VCaP (cell line): ENCODE results near the gene CENPA.

Experiments
- H3K27ac ChIP-seq: fragments of 450-650 bp; 2 replicates; pipeline ENCODE4 v1.5.1; 2017
- TF ChIP-seq, protein P1 (sequence below): fragments of 450-650 bp; conservative IDR thresholded peaks from 2 replicates; pipeline ENCODE4 v1.5.1; 2017; ENCODE audit warnings: mild to moderate bottlenecking, moderate library complexity

CENPA gene

DNA sequence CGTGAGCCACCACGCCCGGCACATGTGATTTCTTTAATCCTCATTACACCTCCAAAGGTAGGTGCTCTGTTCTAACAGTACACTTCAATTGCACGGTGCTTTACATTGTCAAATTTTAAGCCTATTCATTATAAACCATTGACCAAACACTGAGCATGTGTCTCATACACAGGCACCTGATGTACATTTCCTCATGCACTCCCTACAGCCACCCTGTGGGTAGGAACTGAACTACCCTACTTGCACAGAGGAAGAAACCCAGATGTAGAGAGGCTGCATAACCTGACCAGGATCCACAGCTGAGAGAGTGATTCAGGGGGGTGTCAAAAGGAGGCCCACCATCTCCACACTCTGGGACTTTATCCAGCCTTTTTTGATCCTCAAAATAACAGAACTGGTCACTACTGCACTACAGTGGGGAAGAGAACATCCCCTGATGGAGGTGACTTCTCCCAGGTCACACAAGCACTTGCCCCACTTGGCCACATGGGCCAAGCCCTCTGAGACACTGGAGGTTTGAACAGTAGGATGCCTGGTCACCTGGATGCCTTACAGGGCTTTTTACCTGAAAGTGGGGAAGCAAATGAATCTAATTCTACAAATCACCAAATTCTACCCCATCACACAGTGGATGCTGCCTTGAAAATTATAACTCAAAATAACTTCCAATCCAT is 55.2 kb downstream of the CENPA start:
- TF ChIP-seq, protein P1, sequence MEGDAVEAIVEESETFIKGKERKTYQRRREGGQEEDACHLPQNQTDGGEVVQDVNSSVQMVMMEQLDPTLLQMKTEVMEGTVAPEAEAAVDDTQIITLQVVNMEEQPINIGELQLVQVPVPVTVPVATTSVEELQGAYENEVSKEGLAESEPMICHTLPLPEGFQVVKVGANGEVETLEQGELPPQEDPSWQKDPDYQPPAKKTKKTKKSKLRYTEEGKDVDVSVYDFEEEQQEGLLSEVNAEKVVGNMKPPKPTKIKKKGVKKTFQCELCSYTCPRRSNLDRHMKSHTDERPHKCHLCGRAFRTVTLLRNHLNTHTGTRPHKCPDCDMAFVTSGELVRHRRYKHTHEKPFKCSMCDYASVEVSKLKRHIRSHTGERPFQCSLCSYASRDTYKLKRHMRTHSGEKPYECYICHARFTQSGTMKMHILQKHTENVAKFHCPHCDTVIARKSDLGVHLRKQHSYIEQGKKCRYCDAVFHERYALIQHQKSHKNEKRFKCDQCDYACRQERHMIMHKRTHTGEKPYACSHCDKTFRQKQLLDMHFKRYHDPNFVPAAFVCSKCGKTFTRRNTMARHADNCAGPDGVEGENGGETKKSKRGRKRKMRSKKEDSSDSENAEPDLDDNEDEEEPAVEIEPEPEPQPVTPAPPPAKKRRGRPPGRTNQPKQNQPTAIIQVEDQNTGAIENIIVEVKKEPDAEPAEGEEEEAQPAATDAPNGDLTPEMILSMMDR: peak; percentile 63
- H3K27ac ChIP-seq: no peak overlapping the region

DNA sequence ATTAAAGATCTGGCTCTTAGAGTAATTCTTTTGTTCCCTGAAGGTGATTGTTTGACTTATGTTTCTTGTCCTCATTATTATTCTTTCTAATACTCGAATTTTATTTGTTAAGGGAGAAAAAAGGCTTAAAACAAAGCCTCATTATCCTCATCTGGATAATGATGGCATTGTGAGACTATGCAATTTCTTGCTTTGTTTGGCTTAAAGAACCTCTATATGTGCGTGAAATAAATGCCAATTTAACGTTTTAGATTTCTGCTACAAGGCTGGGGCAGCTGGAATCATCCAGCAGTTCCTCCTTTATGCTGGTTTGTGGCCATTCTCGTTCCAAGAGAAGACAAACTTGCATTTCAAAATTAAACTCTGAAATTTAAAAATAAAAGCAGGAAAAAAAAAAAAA is 57.2 kb downstream of the CENPA start:
- H3K27ac ChIP-seq: no peak overlapping the region
- TF ChIP-seq, protein P1: no peak
